Posterior cingulate gyrus (tissue), 11 donors: ENCODE measurements around the gene STAG1.
"Not testable (repeated sequence)": the region's sequence is repeated elsewhere in the genome, so short reads cannot be mapped to it uniquely, and the experiment has no call there.

ENCODE experiments used
- DNase-seq, 10 donors: peaks; one replicate each; pipeline versions ENCODE4 v3.0.0 to v3.0.0-alpha.2; 2020 to 2021; ENCODE audit warnings: mixed read lengths in 3 of 10
- intact Hi-C: fragments of 100-400 bp; cut with DNase I; formaldehyde crosslinking; loops from one replicate; pipeline ENCODE4 v1.15.1; 2023

Gene STAG1

DNA sequence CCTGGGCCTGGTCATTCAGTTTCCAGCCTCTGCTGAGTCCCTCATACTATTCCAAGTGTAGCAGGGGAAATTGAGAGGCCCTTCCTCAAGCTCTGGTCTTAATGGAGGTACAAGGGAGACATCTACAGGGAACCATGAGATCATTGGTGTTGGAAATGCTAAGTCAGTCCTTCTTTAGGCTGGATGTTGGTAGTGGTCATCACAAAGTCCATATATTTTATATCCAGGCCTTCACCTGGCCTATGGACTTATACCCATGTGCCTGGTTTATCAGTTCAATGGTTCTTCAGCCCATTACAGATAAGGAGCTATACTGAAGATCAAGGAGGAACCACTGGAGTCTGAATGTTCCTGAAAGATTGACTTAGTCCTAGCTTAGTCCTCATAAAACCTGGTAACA lies 135.0 kb downstream of the STAG1 start:
- intact Hi-C loops: no loop called here
- DNase-seq: no peak

DNA sequence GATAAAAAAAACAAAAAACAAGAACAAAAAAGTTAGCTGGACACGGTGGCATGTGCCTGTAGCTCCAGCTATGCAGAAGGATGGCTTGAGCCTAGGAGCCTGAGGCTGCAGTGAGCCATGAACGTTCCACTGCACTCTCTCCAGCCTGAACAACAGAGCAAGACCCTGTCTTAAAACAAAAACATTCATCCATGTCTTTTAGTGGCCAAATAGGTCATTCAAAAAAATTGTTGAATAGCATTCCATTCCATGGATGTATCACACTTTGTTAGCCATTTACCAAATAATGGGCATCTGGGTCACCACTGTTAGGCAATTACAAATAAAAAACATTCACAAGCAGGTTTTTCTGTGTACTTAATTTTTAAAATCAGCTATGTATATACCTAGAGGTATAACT lies 139.7 kb downstream of the STAG1 start:
- intact Hi-C loops: no loop called here
- DNase-seq: no peak

- intact Hi-C loops: no loop called here
- DNase-seq: no peak
Observed at GRCh38 chr3:136606990-136607389, 145.2 kb downstream of the STAG1 start.

DNA sequence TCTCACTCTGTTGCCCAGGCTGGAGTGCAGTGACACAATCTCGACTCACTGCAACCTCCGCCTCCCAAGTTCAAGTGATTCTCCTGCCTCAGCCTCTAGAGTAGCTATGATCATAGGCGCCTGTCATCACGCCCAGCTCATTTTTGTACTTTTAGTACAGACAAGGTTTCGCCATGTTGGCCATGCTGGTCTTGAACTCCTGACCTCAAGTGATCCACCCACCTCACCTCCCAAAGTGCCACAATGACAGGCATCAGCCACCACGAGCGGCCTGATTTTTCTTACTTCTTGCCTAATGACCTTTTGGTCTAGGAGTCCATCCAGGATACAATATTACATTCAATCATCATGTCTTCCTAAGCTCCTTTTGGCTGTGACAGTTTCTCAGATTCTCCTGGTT lies 146.0 kb downstream of the STAG1 start:
- DNase-seq, intact Hi-C loops: not testable (repeated sequence)

GRCh38 chr3:136604961-136605360 lies 147.2 kb downstream of the STAG1 start:
- intact Hi-C loops: no loop called here
- no peak for DNase-seq

DNA sequence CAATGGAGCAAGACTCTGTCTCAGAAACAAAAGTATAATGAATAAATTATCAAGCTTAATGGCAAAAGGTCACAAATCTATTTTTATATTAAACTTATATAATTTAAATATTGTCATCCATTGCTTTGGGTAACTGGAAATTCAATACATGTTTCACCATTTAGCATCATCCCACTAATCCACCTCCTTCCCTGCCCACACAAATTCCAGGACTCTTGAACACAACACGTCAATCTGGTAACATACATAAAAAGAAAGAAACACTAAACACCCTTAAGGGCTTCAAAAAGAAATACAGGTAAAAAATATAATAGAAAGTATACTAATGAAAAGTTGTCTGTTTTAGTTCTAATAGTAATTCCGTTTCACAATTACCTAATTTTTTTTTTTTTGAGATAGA lies 149.4 kb downstream of the STAG1 start:
- DNase-seq: no peak
- intact Hi-C loops: no loop called here

DNA sequence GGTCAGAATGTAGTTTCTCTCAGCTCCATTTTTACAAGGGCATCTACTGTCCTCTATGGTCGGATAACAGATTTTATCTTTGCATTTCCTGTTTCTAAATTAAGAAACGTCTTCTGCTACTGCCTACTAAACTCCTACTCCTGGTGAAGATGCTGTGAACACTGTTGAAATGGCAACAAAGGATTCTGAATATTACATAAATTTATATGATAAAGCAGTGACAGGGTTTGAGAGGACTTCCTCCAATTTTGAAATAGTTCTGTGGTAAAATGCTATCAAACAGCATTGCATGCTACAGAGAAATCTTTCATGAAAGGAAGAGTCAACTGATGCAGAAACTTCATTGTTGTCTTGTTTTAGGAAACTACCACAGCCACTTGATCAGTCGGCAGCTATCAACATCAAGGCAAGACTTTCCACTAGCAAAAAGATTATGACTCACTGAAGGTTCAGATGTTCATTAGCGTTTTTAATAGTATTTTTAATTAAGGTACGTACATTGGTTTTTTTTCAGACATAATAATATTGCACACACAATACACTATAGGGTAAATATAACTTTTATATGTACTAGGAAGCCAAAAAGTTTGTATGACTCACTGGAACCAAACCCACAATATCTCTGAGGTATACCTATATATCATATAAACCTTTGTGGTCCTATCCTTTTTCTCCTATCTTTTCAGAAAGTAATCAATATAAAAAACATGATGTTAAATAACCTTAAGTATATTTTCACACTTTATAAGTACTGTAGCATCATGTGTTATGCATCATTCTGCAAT lies 156.1 kb downstream of the STAG1 start:
- DNase-seq: no peak
- intact Hi-C loops: no loop called here

DNA sequence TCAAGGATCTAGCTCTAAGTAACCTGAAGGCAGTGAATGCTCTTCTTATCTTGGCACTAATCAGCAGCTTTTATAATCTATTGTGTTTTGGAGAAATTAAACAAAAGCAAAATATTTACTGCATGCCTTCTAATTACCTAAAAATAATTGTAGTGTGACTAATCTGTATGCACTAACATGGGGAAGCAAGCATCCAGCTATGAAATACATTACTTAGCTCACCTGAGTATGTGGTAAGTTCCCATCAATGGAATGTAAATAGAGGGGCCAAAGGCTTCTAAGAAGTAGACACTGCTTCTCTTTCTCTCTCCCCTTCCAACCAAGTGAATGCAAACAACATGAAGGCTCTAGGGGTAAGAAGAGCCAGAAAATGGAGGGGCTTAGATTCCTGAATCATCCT lies 165.6 kb downstream of the STAG1 start:
- intact Hi-C loops: no loop called here
- DNase-seq: no peak

GRCh38 chr3:136584728-136585127 lies 167.4 kb downstream of the STAG1 start:
- intact Hi-C loops: no loop called here
- no peak for DNase-seq

DNA sequence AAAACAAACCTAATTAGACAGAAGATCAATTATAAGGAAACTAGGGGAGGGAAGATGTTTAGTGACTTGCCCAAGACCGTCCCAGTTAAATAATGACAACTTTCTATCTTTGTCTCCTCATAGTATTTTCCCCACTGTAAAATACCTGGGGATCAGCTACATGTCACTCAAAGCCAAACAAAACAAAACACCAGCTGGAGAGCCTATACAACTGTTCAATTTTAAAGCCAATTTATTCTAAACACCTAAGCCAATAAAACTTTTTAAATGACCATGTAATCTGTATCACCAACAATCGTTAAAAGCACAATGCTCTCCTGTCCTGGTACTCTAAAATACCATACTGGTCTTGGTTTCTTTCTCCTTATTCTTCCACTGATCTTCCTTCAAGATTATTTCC lies 168.4 kb downstream of the STAG1 start:
- DNase-seq: no peak
- intact Hi-C loops: no loop called here

DNA sequence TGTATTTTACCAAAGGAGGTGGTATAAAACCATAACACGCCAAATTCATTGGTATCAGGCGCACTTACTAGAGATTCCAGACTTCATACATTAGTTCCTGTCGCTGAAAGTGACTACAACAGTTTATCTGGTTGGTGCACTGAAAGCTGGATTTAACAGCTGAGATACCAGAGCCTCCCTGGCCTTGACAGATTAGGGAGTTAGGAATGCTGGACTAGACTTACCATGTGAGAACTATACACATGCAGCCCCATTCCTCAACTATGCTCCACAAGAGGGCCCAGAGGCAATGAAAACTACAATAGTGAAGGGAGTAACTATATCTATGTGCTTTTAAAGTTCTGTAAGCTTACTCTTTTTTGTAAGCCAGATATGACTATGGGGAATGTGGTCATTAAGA lies 174.4 kb downstream of the STAG1 start:
- intact Hi-C loops: no loop called here
- DNase-seq: no peak

- intact Hi-C loops: no loop called here
- DNase-seq: no peak
Observed at GRCh38 chr3:136576279-136577009, 175.7 kb downstream of the STAG1 start.

GRCh38 chr3:136567599-136568188 lies 184.5 kb downstream of the STAG1 start:
- intact Hi-C loops: no loop called here
- no peak for DNase-seq

DNA sequence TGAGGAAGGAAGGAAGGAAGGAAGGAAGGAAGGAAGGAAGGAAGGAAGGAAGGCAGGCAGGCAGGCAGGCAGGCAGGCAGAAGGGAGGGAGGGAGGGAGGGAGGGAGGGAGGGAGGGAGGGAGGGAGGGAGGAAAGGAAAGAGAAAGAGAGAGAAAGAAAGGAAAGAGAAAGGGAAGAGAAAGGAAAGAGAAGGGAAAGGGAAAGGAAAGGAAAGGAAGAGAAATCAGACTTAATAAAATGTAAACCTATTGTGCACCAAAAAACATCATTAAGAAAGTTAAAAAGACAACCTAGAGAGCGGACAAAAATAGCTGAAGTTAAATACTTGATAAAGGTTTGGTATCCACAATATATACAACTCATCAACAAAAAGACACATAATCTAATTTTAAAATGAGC lies 187.2 kb downstream of the STAG1 start:
- intact Hi-C loops, DNase-seq: not testable (repeated sequence)

DNA sequence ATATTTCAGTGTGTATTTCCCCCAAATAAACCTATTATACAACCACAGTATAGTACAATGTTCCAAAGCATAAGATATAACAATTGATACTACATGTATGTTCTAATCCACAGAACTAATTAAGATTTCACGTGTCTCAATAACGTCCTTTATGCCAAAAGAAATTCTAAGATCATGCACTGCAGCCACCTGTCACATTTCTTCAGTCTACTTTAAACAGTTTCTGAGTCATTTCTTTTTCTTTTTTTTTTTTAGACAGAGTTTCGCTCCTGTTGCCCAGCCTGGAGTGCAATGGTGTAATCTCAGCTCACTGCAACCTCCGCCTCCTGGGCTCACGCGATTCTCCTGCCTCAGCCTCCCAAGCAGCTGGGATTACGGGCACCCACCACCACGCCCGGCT lies 190.2 kb downstream of the STAG1 start:
- no peak for DNase-seq
- intact Hi-C loops: no loop called here

DNA sequence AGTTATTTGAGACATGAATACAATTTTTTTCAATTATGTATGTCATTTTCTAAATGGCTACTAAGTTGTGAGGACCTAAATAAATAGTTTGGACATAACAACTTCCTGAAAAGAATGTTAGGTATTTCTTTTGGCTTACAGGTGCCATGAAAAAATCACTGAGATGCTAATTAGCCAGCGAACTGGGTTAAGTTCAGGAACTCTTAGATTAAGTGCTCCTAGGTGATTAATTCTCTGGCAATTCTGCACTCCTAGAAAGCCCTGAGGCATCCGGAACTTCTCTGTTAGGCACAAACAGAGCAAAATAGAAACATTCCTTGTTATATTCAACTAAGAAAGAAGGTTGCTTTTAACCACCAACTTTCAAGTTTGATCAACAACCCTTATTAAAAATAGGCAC lies 192.3 kb downstream of the STAG1 start:
- intact Hi-C loops: no loop called here
- no peak for DNase-seq

GRCh38 chr3:136549461-136549860 lies 202.7 kb downstream of the STAG1 start:
- intact Hi-C loops: loop anchor here (5.0 to 10.0 kb wide), 2 partner anchors 155 to 472 kb away; no protein-coding TSS in a partner anchor
- DNase-seq: not testable (repeated sequence)

DNA sequence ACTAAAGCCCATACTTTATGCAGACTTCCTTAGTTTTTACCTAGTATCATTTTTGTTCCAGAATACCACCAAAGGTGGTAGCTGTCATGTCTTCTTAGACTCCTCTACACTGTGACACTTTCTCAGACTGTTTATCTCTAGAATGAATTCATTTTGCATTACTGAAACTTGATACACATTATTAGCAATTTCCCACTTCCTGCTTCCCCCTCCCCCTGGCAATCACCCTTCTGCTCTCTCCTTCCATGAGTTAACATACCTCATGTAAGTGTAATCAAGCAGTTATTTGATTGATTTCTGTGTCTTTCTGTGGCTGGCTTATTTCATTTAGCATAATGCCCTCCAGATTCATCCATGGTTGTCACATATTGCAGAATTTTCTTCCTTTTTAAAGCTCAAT lies 204.9 kb downstream of the STAG1 start:
- no peak for DNase-seq
- intact Hi-C loops: loop anchor here (5.0 to 10.0 kb wide), 2 partner anchors 152 to 470 kb away; no protein-coding TSS in a partner anchor

GRCh38 chr3:136546720-136547119 lies 205.5 kb downstream of the STAG1 start:
- no peak for DNase-seq
- intact Hi-C loops: loop anchor here (5.0 to 10.0 kb wide), 2 partner anchors 152 to 469 kb away; no protein-coding TSS in a partner anchor

- no peak for DNase-seq
- intact Hi-C loops: loop anchor here (2.0 to 10.0 kb wide), 3 partner anchors 151 to 468 kb away; no protein-coding TSS in a partner anchor
Observed at GRCh38 chr3:136545664-136546268, 206.4 kb downstream of the STAG1 start.

- intact Hi-C loops: loop anchor here (2.0 to 10.0 kb wide), 2 partner anchors 150 to 468 kb away; no protein-coding TSS in a partner anchor
- DNase-seq: no peak
Observed at GRCh38 chr3:136544532-136544931, 207.6 kb downstream of the STAG1 start.
